B cell (primary cell): ENCODE data around the gene REELD1.

Experiments used
- CTCF ChIP-seq: fragments of 200-600 bp; IDR thresholded peaks from one replicate; pipeline ENCODE4 v1.8.0; 2022; ENCODE audit warnings: antibody characterized with exemption, mild to moderate bottlenecking
- EZH2 ChIP-seq: IDR thresholded peaks from 2 replicates; pipeline ENCODE4 v1.6.1; 2012; ENCODE audit warnings: borderline replicate concordance, low read depth, mild to moderate bottlenecking, moderate library complexity, low read length; ENCODE audit not compliant: insufficient read depth, poor library complexity, severe bottlenecking

- TF ChIP-seq CTCF (no peak), EZH2 (no peak)
These were observed 34.5 kb upstream of the REELD1 start for GRCh38 chr4:146179784-146180370.
